Measurements from ENCODE around the gene KSR1.

- TF ChIP-seq, protein P1, sequence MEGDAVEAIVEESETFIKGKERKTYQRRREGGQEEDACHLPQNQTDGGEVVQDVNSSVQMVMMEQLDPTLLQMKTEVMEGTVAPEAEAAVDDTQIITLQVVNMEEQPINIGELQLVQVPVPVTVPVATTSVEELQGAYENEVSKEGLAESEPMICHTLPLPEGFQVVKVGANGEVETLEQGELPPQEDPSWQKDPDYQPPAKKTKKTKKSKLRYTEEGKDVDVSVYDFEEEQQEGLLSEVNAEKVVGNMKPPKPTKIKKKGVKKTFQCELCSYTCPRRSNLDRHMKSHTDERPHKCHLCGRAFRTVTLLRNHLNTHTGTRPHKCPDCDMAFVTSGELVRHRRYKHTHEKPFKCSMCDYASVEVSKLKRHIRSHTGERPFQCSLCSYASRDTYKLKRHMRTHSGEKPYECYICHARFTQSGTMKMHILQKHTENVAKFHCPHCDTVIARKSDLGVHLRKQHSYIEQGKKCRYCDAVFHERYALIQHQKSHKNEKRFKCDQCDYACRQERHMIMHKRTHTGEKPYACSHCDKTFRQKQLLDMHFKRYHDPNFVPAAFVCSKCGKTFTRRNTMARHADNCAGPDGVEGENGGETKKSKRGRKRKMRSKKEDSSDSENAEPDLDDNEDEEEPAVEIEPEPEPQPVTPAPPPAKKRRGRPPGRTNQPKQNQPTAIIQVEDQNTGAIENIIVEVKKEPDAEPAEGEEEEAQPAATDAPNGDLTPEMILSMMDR (conservative IDR thresholded peaks at IDR 0.05): no peak
- no peak for TF ChIP-seq ZFX (IDR thresholded peaks at IDR 0.05)
Measured at GRCh38 chr17:27554911-27555310, 98.7 kb downstream of the KSR1 start.
